NCI-H2227 (cell line): ENCODE data around the gene OR2D2.
A peak's percentile ranks its signal among the peaks of the same experiment; 100 is the strongest.
"Not testable (repeated sequence)": the region's sequence is repeated elsewhere in the genome, so short reads cannot be mapped to it uniquely, and the experiment has no call there.

Experiments used
- DNase-seq: peaks from one replicate; lab custom pipeline; 2025; ENCODE audit not compliant: unreplicated experiment; lab: John Stamatoyannopoulos, UW

The OR2D2 gene, protein sequence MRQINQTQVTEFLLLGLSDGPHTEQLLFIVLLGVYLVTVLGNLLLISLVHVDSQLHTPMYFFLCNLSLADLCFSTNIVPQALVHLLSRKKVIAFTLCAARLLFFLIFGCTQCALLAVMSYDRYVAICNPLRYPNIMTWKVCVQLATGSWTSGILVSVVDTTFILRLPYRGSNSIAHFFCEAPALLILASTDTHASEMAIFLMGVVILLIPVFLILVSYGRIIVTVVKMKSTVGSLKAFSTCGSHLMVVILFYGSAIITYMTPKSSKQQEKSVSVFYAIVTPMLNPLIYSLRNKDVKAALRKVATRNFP

GRCh38 chr11:6892400-6892799 is at the start of gene OR2D2:
Gene OR2D2 (minus strand): TSS chr11:6892500. CDS start chr11:6892500, 0 bp downstream.
- no peak for DNase-seq

DNA sequence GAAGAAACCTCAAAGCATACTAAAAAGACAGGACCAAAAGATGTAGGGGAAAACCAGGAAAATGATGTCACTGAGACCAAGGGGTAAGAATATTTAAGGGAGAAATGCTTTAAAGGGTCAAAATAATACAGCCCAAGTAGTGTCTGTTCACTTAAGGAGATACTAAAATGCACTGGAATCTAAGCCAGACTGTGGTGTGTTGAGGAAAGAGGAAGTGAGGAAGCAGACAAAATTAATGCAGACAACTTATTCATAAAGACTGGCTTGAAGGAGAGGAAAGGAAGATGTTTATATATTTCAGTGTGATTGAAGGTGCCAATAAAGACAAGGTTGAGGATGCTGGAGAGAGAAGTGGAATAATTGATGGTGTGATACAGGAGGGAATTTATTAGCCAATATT is 49.7 kb upstream of the OR2D2 start:
- no peak for DNase-seq

GRCh38 chr11:6932145-6932544 is 39.8 kb upstream of the OR2D2 start:
- DNase-seq, result no peak

DNA sequence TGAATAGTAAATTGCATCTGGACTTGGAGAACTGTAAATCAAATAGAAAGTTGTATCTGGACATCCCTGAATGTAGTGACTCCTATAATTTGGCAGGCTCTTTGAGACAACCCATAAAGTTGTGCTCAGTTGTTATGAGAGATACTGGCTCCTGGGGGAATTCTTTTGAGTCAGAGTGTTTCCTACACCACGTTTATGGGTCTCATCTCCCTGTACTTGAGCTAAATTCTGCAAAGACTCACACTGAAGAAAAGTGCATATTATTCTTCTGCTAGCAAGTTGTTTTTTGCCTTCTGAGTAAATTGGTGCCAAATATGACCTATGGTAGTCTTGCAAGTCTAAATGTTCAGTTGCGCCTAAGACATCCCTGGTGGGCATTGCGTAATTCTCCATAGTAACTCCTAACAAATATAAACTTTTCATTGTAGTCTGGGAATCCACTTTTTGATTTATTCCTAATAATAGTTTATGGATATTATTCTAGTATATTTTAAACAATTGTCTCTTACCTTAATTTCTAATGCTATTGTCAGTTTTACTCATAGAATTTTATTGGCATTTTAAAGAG is 38.9 kb upstream of the OR2D2 start:
- DNase-seq, result no peak

DNA sequence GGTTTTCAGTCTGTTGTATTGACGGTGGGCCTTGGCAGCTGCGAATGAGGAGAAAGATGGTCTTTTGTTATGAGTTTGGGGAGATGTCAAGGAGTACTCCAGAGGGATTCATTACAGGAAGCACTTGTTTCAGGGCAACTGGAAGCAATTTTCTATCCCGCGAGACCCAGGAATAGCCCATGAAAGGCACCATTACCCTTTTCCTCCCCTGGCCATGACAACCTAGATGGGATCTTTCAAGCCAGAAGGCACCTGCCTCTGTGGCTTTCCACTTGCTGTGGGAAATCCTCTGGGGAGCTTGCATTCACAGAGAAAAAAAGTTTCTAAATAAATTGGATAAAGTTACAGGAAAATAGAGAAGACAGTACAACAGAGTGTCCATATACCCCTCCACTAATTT is 36.6 kb upstream of the OR2D2 start:
- no peak for DNase-seq

DNA sequence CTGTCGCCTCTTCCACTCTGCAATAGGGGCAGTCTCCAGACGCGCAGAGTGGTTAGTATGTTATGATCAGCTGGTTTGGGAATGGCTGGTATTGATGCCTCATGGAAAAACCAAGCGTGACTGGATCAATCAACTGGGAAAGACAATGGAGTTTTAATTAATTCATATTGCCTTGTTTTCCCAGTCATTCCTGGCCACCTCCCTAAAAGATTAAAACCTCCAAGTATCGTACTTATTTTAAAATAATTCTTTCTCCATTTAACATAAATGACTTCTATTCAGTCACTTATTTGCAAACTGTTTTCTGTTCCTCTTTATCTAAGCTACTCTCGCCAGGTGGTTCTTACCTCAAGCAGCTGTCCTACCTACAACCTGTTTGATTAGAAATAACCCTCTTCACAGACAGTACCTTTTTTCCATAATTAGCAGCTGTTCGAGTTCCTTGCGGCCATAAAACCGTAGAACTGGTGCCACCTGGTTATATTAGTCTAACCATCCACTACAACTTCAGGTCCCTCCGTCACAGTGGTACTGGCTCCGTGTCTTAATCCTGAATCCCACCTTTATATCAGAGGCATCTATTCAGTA is 34.8 kb upstream of the OR2D2 start:
- DNase-seq, result no peak

DNA sequence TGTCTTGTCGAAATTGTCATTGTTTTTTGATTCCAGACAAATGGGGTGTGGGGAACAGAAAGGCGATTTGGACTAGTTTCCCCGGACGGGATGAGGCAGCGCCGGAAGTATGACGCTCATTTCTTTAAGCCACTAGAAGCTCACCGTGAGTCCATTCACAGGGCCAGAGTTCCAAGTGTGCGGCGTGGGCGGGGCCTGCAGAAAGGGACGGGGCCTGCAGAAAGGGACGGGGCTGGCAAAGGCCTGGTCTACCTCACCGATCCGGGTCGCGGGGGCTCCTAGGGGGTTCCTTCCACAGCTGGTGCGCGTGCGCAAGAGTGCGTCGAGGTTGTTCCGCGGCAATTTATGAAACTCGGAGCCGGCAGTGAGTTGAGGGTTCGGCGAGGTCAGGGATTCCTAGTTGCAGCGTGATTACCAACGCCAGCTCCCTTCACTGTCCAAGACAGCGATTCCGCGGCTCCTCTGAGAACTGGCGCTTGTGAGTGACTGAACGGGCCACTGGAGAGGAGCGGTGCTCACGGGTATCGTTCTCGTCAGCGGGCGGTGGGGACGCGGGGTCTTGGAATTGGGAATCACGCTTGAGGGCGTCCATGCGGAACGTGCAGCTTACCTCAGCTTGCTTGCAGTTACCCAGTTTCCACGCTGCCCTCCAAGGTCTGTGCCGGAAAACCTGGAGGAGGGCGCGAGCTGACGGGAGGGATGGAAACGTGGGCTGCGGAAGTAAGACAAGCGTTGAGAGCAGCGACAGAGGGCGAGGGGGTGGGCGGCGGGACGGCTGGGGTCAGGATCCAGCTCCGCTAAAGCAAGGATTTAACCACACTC is 34.1 kb upstream of the OR2D2 start, which contains the start of gene ZNF215:
ZNF215 (plus strand) TSS at position 219 of the 822 bp plus-strand sequence. CDS start 5,847 bp downstream, outside the sequence.
- peak; percentile 38 for DNase-seq

GRCh38 chr11:6925636-6926207 is 33.4 kb upstream of the OR2D2 start:
- no peak for DNase-seq

DNA sequence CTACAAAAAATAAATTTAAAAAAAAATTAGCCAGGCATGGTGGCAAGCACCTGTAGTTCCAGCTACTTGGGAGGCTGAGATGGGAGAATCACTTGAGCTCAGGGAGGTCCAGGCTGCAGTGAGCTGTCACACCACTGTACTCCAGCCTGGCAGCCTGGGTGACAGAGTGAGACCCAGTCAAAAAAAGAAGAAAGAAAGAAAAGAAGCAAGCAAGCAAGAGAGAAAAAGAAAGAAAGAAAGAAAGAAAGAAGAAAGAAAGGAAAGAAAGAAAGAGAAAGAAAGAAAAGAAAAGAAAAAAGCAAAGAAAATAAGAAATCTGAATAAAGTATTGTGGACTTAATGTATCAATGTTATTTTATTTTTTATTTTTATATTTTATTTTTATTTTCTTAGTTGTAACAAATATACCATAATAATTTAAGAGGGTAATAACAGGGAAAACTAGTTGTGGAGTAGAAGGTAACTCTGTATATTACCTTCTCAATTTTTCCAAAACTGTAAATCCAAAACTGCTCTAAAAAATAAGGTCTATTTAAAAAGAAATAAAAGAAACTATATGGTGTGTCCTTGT is 32.8 kb upstream of the OR2D2 start:
- DNase-seq, result no peak

GRCh38 chr11:6920702-6921101 is 28.4 kb upstream of the OR2D2 start, which contains the start of gene OR2D3:
Gene OR2D3 (plus strand): TSS chr11:6921002. CDS start chr11:6921002, 0 bp downstream.
- no peak for DNase-seq

GRCh38 chr11:6919698-6920097 is 27.4 kb upstream of the OR2D2 start:
- no peak for DNase-seq

DNA sequence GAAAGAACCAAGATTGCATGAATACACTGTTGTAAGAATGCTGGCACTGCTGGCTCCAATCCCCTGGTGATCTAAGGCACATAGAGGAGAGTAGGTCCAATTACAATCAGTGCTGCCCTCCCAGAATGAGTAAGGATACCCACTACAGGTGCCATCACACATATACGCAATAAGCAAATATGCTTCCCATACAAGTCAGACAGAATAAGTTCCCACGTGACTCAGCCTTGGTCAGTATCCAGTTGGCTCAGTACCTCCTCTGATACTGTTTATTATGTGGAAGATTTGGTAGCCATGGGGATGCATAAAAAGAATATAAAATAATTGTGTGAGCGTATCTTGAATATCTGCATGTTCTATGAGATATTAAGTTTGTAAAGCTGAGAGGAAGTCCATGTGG is 19.6 kb upstream of the OR2D2 start:
- no peak for DNase-seq

DNA sequence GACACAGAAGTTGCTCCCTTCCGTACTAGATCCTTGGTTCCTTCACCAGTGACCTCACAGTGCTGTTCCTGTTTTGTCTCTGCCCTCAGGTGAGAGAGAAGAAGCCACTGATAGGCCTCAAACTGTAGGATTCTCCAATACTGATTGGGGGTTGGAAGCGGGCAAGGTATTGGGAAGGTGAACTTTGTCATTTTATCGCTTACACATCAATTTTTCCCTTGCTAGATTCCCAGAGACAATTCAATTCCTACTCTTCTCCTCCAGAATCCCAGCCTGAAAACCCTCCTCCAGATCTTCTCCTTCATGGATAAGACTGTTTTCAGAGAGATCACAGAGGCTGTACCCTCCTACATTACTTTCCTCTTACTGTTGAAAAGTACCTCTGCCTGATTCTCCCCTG is 19.1 kb upstream of the OR2D2 start:
- DNase-seq, result no peak

- DNase-seq, result not testable (repeated sequence)
Observed at GRCh38 chr11:6904804-6905203, 12.5 kb upstream of the OR2D2 start.

DNA sequence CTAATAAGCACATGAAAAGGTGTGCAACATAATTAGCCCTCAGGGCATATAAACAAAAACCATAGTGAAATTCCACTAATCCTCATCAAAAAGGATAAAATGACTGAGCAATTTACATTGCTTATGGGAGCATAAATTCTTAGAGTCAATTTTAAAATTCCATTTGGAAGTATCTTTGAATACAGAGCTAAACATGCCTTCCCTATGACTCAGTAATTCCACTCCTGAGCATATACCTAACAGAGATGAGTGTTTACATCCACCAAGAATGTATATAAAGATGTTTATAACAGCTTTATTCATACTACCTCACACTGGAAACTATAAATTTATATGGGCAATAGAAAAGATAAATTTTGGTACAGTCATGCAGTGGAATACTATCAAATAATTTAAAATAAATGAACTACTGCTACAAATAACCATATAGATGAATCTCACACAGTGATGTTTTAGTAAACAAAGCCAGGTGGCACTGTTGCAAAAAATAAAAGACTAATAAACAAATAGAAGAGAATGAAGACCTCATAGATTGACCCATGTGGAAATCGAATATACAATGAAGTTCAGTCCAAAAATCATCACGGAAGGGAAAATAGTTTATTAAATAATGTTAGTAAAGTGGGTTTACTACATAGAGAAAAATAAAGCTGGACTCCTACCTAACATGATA is 8.2 kb upstream of the OR2D2 start:
- no peak for DNase-seq

DNA sequence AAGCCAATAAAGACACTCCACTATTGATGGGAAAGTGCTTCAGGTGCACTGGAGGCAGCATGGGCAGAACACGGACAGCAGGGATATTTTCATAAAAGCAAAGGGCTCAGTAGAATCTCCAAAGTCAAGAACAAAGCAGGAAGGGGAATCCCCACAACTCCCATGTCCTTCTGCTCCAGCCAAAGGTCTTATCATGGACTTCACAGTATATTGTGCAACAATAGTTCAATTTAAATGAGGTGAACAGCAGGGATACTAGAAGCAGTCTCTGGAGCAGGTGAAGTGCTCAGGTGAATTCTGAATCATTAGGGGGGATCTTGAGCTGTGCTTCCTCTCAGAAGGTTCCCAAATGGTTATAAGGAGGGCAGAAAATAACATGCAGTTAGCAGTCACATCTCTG is 6.6 kb upstream of the OR2D2 start:
- DNase-seq, result no peak

DNA sequence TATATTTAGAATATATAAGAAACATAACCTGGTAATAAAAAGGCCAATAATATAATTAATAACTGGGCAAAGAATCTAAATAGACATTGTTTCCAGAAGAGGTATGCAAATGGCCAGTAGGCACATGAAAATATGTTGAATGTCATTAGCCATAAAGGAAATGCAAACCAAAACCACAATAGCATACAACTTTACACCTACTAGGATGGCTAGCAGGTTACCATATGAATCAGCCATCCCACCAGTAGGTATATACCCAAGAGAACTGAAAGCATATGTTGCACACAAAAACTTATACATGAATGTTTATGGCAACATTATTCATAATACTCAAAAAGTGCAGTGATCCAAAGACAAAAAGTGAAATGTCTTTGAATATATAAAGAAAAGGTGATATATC is 2.7 kb upstream of the OR2D2 start:
- no peak for DNase-seq

GRCh38 chr11:6894097-6894496 is 1.8 kb upstream of the OR2D2 start:
- no peak for DNase-seq

GRCh38 chr11:6889835-6890234 is 2.5 kb downstream of the OR2D2 start:
- DNase-seq, result no peak

DNA sequence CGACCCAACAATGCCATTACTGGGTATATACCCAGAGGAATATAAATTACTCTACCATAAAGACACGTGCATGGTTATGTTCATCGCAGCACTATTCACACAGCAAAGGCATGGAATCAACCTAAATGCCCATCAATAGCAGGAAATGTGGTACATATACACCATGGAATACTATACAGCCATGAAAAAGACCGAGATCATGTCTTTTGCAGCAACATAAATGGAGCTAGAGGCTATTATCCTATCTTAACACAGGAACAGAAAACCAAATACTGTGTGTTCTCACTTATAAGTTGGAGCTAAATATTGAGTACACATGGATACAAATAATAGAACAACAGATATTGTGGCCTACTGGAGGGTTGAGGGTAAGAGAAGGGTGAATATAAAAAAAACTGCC is 3.5 kb downstream of the OR2D2 start:
- no peak for DNase-seq
